Measurements from ENCODE around the gene TMEM168.

TMEM168 gene

GRCh38 chr7:112784603-112785002 lies 5.6 kb downstream of the TMEM168 start (continued):
- TF ChIP-seq TSHZ1 (tag by site-specific recombination; IDR thresholded peaks at IDR 0.05; ENCODE audit: borderline replicate concordance) (no peak), BCL11B (tag by site-specific recombination; IDR thresholded peaks at IDR 0.05; ENCODE audit: low read depth) (no peak), ZNF239 (tag by site-specific recombination; IDR thresholded peaks at IDR 0.05) (no peak)

DNA sequence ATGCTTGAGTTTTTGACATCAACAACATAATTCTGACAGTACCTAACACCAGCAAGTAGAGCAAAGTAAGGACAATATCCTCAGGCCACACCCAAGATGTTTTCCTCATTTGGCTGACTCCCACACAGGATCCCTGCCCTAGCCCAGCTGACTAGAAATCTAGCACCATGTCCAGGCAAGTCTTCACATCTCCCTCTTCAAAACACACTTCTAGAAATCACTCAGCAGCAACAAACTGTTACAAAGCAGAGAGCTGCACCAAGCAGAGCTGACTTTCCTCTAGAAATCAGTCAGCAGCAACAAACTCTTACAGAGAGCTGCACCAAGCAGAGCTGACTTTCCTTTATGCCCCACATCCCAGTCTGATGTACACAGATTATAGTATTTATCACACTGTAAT lies 7.7 kb downstream of the TMEM168 start:
- Histone ChIP-seq H3K9me3 (ENCODE audit: control insufficient read depth, insufficient read depth, low read depth, low read length) (no peaks in the 10 kb centered on the region), H3K4me3 (ENCODE audit: low read depth, low read length) (no peak overlapping the region), H3K4me1 (ENCODE audit: control insufficient read depth, insufficient read depth, low read length) (no peaks in the 10 kb centered on the region), H3K27ac (ENCODE audit: extremely low read depth, low read depth, low read length) (no peak overlapping the region), H3K36me3 (ENCODE audit: control insufficient read depth in 2 of 2, insufficient read depth in 1 of 2, low read length in 2 of 2) (peaks cover 0 to 2% of the 10 kb centered on the region in 2 experiments; a peak in 1 of 3 replicates)
- TF ChIP-seq, protein P1, sequence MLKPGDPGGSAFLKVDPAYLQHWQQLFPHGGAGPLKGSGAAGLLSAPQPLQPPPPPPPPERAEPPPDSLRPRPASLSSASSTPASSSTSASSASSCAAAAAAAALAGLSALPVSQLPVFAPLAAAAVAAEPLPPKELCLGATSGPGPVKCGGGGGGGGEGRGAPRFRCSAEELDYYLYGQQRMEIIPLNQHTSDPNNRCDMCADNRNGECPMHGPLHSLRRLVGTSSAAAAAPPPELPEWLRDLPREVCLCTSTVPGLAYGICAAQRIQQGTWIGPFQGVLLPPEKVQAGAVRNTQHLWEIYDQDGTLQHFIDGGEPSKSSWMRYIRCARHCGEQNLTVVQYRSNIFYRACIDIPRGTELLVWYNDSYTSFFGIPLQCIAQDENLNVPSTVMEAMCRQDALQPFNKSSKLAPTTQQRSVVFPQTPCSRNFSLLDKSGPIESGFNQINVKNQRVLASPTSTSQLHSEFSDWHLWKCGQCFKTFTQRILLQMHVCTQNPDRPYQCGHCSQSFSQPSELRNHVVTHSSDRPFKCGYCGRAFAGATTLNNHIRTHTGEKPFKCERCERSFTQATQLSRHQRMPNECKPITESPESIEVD (tag by site-specific recombination; IDR thresholded peaks at IDR 0.05): no peak
- no peak for TF ChIP-seq ZNF174 (tag by site-specific recombination; IDR thresholded peaks at IDR 0.05)
- no peak for TF ChIP-seq ZNF16 (tag by site-specific recombination; IDR thresholded peaks at IDR 0.05; ENCODE audit: low read depth)
- ChIA-PET POLR2A (no interaction called here), CTCF (no interaction called here)

- no peaks in the 10 kb centered on the region for H3K4me1 ChIP-seq (ENCODE audit: control insufficient read depth, insufficient read depth, low read length)
- ChIA-PET POLR2A (no interaction called here), CTCF (interaction anchor here (1.1 kb wide), 1 partner anchor 18 kb away, joined by 3 read pairs; no protein-coding TSS in a partner anchor)
- TF ChIP-seq ZNF311 (tag by site-specific recombination; IDR thresholded peaks at IDR 0.05; ENCODE audit: borderline replicate concordance) (no peak), ZNF776 (tag by site-specific recombination; IDR thresholded peaks at IDR 0.05; ENCODE audit: borderline replicate concordance) (no peak), ZNF174 (tag by site-specific recombination; IDR thresholded peaks at IDR 0.05) (no peak), OVOL3 (tag by site-specific recombination; IDR thresholded peaks at IDR 0.05) (no peak), ZNF560 (tag by site-specific recombination; IDR thresholded peaks at IDR 0.05; ENCODE audit: borderline replicate concordance) (no peak), ZNF843 (tag by site-specific recombination; IDR thresholded peaks at IDR 0.05) (no peak), ZNF473 (tag by site-specific recombination; IDR thresholded peaks at IDR 0.05) (no peak), ZNF394 (tag by site-specific recombination; IDR thresholded peaks at IDR 0.05; ENCODE audit: borderline replicate concordance) (no peak), ZNF48 (tag by site-specific recombination; IDR thresholded peaks at IDR 0.05) (no peak), GLI2 (tag by site-specific recombination; IDR thresholded peaks at IDR 0.05; ENCODE audit: borderline replicate concordance, low read depth) (no peak), ZXDB (tag by site-specific recombination; IDR thresholded peaks at IDR 0.05) (no peak), ZNF248 (tag by site-specific recombination; IDR thresholded peaks at IDR 0.05) (no peak), ZNF2 (tag by site-specific recombination; IDR thresholded peaks at IDR 0.05) (no peak), BCL6B (tag by site-specific recombination; IDR thresholded peaks at IDR 0.05) (no peak)
- TF ChIP-seq, protein P2, sequence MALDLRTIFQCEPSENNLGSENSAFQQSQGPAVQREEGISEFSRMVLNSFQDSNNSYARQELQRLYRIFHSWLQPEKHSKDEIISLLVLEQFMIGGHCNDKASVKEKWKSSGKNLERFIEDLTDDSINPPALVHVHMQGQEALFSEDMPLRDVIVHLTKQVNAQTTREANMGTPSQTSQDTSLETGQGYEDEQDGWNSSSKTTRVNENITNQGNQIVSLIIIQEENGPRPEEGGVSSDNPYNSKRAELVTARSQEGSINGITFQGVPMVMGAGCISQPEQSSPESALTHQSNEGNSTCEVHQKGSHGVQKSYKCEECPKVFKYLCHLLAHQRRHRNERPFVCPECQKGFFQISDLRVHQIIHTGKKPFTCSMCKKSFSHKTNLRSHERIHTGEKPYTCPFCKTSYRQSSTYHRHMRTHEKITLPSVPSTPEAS (tag by site-specific recombination; IDR thresholded peaks at IDR 0.05): no peak
- peaks cover 0 to 2% of the 10 kb centered on the region in 2 experiments; a peak in 1 of 3 replicates for H3K36me3 ChIP-seq (ENCODE audit: control insufficient read depth in 2 of 2, insufficient read depth in 1 of 2, low read length in 2 of 2)
- no peak overlapping the region for H3K4me3 ChIP-seq (ENCODE audit: low read depth, low read length)
- H3K9me3 ChIP-seq (ENCODE audit: control insufficient read depth, insufficient read depth, low read depth, low read length): no peaks in the 10 kb centered on the region
- no peak overlapping the region for H3K27ac ChIP-seq (ENCODE audit: extremely low read depth, low read depth, low read length)
These were observed 8.6 kb downstream of the TMEM168 start for GRCh38 chr7:112781558-112781957.
